C4-2B (cell line): ENCODE data around the gene CWC25.

ENCODE experiments used
- H3K27ac ChIP-seq: fragments of 450-650 bp; 2 replicates; pipeline ENCODE4 v1.5.1; 2017
- CTCF ChIP-seq: fragments of 450-650 bp; conservative IDR thresholded peaks from 2 replicates; pipeline ENCODE4 v1.5.1; 2017; ENCODE audit warnings: mild to moderate bottlenecking
- ZFX ChIP-seq: fragments of 450-650 bp; IDR thresholded peaks from 2 replicates; pipeline ENCODE4 v1.6.1; 2017

The CWC25 gene

GRCh38 chr17:38848557-38848891 is 23.4 kb upstream of the CWC25 start:
- TF ChIP-seq ZFX = no peak
- no peak for TF ChIP-seq CTCF
- H3K27ac ChIP-seq = no peak overlapping the region

GRCh38 chr17:38844261-38844757 is 19.2 kb upstream of the CWC25 start:
- H3K27ac ChIP-seq = no peak overlapping the region
- no peak for TF ChIP-seq ZFX
- TF ChIP-seq CTCF = no peak

GRCh38 chr17:38825762-38826247 is 684 bp upstream of the CWC25 start:
- TF ChIP-seq ZFX = no peak
- TF ChIP-seq CTCF = no peak
- H3K27ac ChIP-seq = peak overlapping the region; percentile 93

DNA sequence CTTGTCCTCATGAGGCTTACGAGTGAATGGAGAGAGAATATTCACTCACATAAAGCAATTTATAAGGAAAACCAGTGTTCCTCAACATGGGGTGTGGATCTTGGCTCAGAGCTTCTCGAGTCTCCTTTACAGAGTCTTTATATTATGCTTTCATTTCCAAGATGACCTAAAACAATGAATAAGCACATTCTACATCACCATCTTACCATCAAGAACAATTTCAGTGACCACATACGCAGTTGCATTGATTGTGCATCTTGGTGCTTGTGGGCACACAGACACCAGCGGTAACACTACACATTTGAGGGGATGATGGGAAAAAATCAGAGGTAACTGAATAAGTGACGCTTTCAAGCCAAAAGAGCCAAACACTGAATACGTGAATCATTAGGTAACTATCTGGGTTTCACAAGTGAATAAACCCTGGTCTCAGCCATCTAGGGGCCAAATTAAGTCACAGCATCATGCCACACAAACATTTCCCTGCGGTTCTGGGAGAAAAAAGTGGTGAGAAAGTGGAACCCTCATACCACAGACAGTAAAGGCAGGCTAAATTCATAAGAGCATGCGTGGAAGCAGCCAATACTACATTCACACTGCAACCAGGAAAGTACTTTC is 9.4 kb downstream of the CWC25 start:
- TF ChIP-seq CTCF = no peak
- TF ChIP-seq ZFX = no peak
- H3K27ac ChIP-seq = no peak overlapping the region

- no peak for TF ChIP-seq CTCF
- TF ChIP-seq ZFX = no peak
Observed at GRCh38 chr17:38809828-38810227, 15.3 kb downstream of the CWC25 start.

GRCh38 chr17:38800237-38800760 is 24.8 kb downstream of the CWC25 start:
- TF ChIP-seq ZFX (no peak), CTCF (no peak)
- peak overlapping the region; percentile 94 for H3K27ac ChIP-seq

More at GRCh38 chr17:38809828-38810227, 15.3 kb downstream of the CWC25 start:
- H3K27ac ChIP-seq = no peak overlapping the region

GRCh38 chr17:38799501-38800236 is 25.5 kb downstream of the CWC25 start, which contains the start of gene PIP4K2B:
TSS of gene PIP4K2B (minus strand) at chr17:38799556. CDS start at chr17:38799424, 132 bp downstream.
- H3K27ac ChIP-seq = peak within 1 kb of the TSS; percentile 94
- TF ChIP-seq CTCF = no peak
- TF ChIP-seq ZFX = no peak
